Sigmoid colon (tissue), 4 donors: ENCODE measurements around the gene VGLL4.

Source experiments
- EP300 ChIP-seq, 4 donors: sonication (generic); formaldehyde crosslinking; IDR thresholded peaks; one replicate each; pipeline ENCODE4 v1.6.1; 2017; ENCODE audit warnings: antibody characterized with exemption in 4 of 4
- POLR2A ChIP-seq, 2 donors: fragments of 450-650 bp; IDR thresholded peaks; one replicate each; pipeline ENCODE4 v1.6.1; 2016; ENCODE audit warnings: antibody characterized with exemption in 2 of 2, mild to moderate bottlenecking in 2 of 2, moderate library complexity in 2 of 2
- POLR2AphosphoS5 ChIP-seq, 4 donors: sonication (generic); formaldehyde crosslinking; IDR thresholded peaks; one replicate each; pipeline ENCODE4 v1.6.1; 2017; ENCODE audit warnings: antibody characterized with exemption in 4 of 4

DNA sequence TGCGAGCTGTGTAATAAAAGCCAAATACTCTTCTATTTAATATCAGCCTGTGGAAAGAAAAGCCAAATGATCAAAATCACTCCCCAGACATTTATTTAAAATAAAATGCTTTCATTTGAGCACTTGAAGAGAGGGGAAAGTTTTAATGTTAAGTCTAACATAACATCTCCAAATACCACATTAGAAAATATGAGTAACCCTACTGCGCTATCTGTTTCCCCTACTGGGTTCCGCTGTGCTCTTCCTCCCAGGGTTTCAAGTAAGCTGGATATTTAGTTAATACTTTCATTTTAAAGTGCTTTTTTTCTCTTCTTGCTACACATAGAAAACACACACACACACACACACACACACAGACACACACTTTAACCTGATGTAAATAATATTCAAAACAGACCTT is 6.7 kb upstream of the VGLL4 start:
- TF ChIP-seq EP300 (IDR thresholded peaks at IDR 0.05) (no peak), POLR2A (IDR thresholded peaks at IDR 0.05) (no peak), POLR2AphosphoS5 (IDR thresholded peaks at IDR 0.05) (no peak)
